GM21447 (cell line): ENCODE measurements around the gene CAPS.

Experiments
- ATAC-seq: cut with Tn5 transposase; IDR thresholded peaks from one replicate; pipeline ENCODE4 v1.9.1; 2021; ENCODE audit not compliant: unreplicated experiment

CAPS gene

GRCh38 chr19:5932609-5933262 is 18.7 kb downstream of the CAPS start:
- ATAC-seq: no peak

- no peak for ATAC-seq
These were observed 19.5 kb downstream of the CAPS start for GRCh38 chr19:5933391-5934068.

GRCh38 chr19:5934069-5934401 is 20.0 kb downstream of the CAPS start:
- ATAC-seq: no peak

GRCh38 chr19:5934774-5935472 is 20.9 kb downstream of the CAPS start:
- ATAC-seq: no peak

GRCh38 chr19:5935473-5936291 is 21.6 kb downstream of the CAPS start:
- no peak for ATAC-seq

GRCh38 chr19:5936292-5936592 is 22.2 kb downstream of the CAPS start:
- no peak for ATAC-seq

- no peak for ATAC-seq
These were observed 23.5 kb downstream of the CAPS start for GRCh38 chr19:5937550-5937949.

GRCh38 chr19:5940260-5941208 is 26.5 kb downstream of the CAPS start:
- no peak for ATAC-seq

GRCh38 chr19:5941673-5942072 is 27.6 kb downstream of the CAPS start:
- no peak for ATAC-seq

GRCh38 chr19:5943045-5943444 is 29.0 kb downstream of the CAPS start:
- no peak for ATAC-seq

GRCh38 chr19:5943623-5944022 is 29.6 kb downstream of the CAPS start:
- no peak for ATAC-seq

- ATAC-seq: no peak
These were observed 33.4 kb downstream of the CAPS start for GRCh38 chr19:5947435-5947834.

- ATAC-seq: no peak
These were observed 34.9 kb downstream of the CAPS start for GRCh38 chr19:5948752-5949564.

GRCh38 chr19:5949792-5950305 is 35.8 kb downstream of the CAPS start:
- ATAC-seq: no peak

GRCh38 chr19:5950741-5951140 is 36.7 kb downstream of the CAPS start:
- no peak for ATAC-seq

- ATAC-seq: no peak
These were observed 37.3 kb downstream of the CAPS start for GRCh38 chr19:5951338-5951861.

- ATAC-seq: no peak
These were observed 38.4 kb downstream of the CAPS start for GRCh38 chr19:5952193-5953029.

GRCh38 chr19:5953030-5953589 is 39.1 kb downstream of the CAPS start:
- ATAC-seq: no peak
